ENCODE measurements around the gene CACNA1H. TPM values are rescaled to one million over a fixed set of nuclear protein-coding genes. Genes with fewer than 3 reads are reported as not detected.
"Not testable (repeated sequence)": the region's sequence is repeated elsewhere in the genome, so short reads cannot be mapped to it uniquely, and the experiment has no call there.

Gene CACNA1H
- total and polyA plus RNA-seq, 2 of the 8 experiments (the other 6 are each of a cell fraction or from before 2014, with no cell fraction given) = 14.0 to 28.7 TPM

- H2BK12ac ChIP-seq (ENCODE audit: low read depth, low read length); H3K18ac ChIP-seq (ENCODE audit: extremely low read depth, low read length); H3K4me2 ChIP-seq (ENCODE audit: insufficient read depth in 1 of 2, low read depth in 2 of 2, low read length in 2 of 2); H3K4ac ChIP-seq (replicated peaks; ENCODE audit: insufficient read length, low read depth, low read length); H2BK15ac ChIP-seq (ENCODE audit: low read length); H3K9ac ChIP-seq (replicated peaks in 1 of 4; ENCODE audit: extremely low read depth in 1 of 4, low read depth in 3 of 4, low read length in 3 of 4); H4K20me1 ChIP-seq (replicated peaks in 1 of 2; ENCODE audit: control insufficient read depth in 1 of 2, insufficient read depth in 2 of 2, low read length in 2 of 2); H3K36me3 ChIP-seq (ENCODE audit: control insufficient read depth in 2 of 4, insufficient read depth in 4 of 4, low read length in 3 of 4); H3K79me1 ChIP-seq (ENCODE audit: low read depth, low read length); H3K4me3 ChIP-seq (ENCODE audit: extremely low read depth in 1 of 4, insufficient read depth in 2 of 4, low read depth in 3 of 4, low read length in 4 of 4); H3K9me3 ChIP-seq (ENCODE audit: insufficient read depth in 2 of 2, low read depth in 1 of 2, low read length in 1 of 2); H2BK120ac ChIP-seq (replicated peaks; ENCODE audit: low read depth, low read length); H2BK5ac ChIP-seq (ENCODE audit: low read depth, low read length); CTCF ChIA-PET (ENCODE audit: partially characterized antibody); H4K5ac ChIP-seq (ENCODE audit: insufficient read length, low read depth, low read length); H2AK5ac ChIP-seq (ENCODE audit: low read depth, low read length); DNase-seq (ENCODE audit: low read depth in 1 of 2, low spot score in 2 of 2); H3K14ac ChIP-seq (ENCODE audit: insufficient read length); H3K27me3 ChIP-seq (replicated peaks in 1 of 4; ENCODE audit: control insufficient read depth in 3 of 4, extremely low read depth in 1 of 4, insufficient read depth in 3 of 4, low read length in 3 of 4); H3K4me1 ChIP-seq (replicated peaks in 1 of 4; ENCODE audit: control insufficient read depth in 3 of 4, insufficient read depth in 4 of 4, low read length in 3 of 4); H3K79me2 ChIP-seq (ENCODE audit: control insufficient read depth in 1 of 2, insufficient read depth in 2 of 2, low read length in 2 of 2); H4K91ac ChIP-seq (replicated peaks; ENCODE audit: insufficient read length, low read length); H4K8ac ChIP-seq (ENCODE audit: extremely low read depth, insufficient read depth, low read length); H2AFZ ChIP-seq (ENCODE audit: low read length); FAIRE-seq; H2BK20ac ChIP-seq (ENCODE audit: low read length); H3K27ac ChIP-seq (ENCODE audit: low read depth, low read length); H3K56ac ChIP-seq (replicated peaks; ENCODE audit: insufficient read length, low read depth, low read length); H3K23me2 ChIP-seq (ENCODE audit: low read depth, low read length); H3K23ac ChIP-seq (ENCODE audit: insufficient read length); POLR2A ChIA-PET (ENCODE audit: partially characterized antibody): not testable (repeated sequence)
- TF ChIP-seq POLR2AphosphoS5 (IDR thresholded peaks at IDR 0.05; ENCODE audit: low read depth, low read length) = peak; percentile 32; the same call in 1 of the 2 replicates
- WGBS, 2 experiments (ENCODE audit: extremely low coverage in 1 of 2, insufficient coverage in 1 of 2, insufficient read length in 1 of 2, insufficient replicate concordance in 2 of 2, low coverage in 1 of 2, low lambda C conversion rate in 2 of 2, missing lambda C conversion rate in 1 of 2) = 80% methylated on average over 21 of the region's 24 CpGs; no CpG with 5 or more reads in 1 of the 2 experiments
Observed at GRCh38 chr16:1225728-1226311, 72.9 kb downstream of the CACNA1H start.

- DNase-seq (ENCODE audit: low read depth in 1 of 2, low spot score in 2 of 2); H2BK20ac ChIP-seq (ENCODE audit: low read length); H2BK5ac ChIP-seq (ENCODE audit: low read depth, low read length); H2BK15ac ChIP-seq (ENCODE audit: low read length); H3K9me3 ChIP-seq (ENCODE audit: insufficient read depth in 2 of 2, low read depth in 1 of 2, low read length in 1 of 2); H4K91ac ChIP-seq (replicated peaks; ENCODE audit: insufficient read length, low read length); H2AFZ ChIP-seq (ENCODE audit: low read length); H3K79me2 ChIP-seq (ENCODE audit: control insufficient read depth in 1 of 2, insufficient read depth in 2 of 2, low read length in 2 of 2); H3K36me3 ChIP-seq (ENCODE audit: control insufficient read depth in 2 of 4, insufficient read depth in 4 of 4, low read length in 3 of 4); H3K27ac ChIP-seq (ENCODE audit: low read depth, low read length); H3K4me2 ChIP-seq (ENCODE audit: insufficient read depth in 1 of 2, low read depth in 2 of 2, low read length in 2 of 2); H2BK120ac ChIP-seq (replicated peaks; ENCODE audit: low read depth, low read length); H3K27me3 ChIP-seq (replicated peaks in 1 of 4; ENCODE audit: control insufficient read depth in 3 of 4, extremely low read depth in 1 of 4, insufficient read depth in 3 of 4, low read length in 3 of 4); H2BK12ac ChIP-seq (ENCODE audit: low read depth, low read length); H3K14ac ChIP-seq (ENCODE audit: insufficient read length); H4K5ac ChIP-seq (ENCODE audit: insufficient read length, low read depth, low read length); H4K20me1 ChIP-seq (replicated peaks in 1 of 2; ENCODE audit: control insufficient read depth in 1 of 2, insufficient read depth in 2 of 2, low read length in 2 of 2); POLR2A ChIA-PET (ENCODE audit: partially characterized antibody); H3K23me2 ChIP-seq (ENCODE audit: low read depth, low read length); H3K4me3 ChIP-seq (ENCODE audit: extremely low read depth in 1 of 4, insufficient read depth in 2 of 4, low read depth in 3 of 4, low read length in 4 of 4); H3K23ac ChIP-seq (ENCODE audit: insufficient read length); FAIRE-seq; CTCF ChIA-PET (ENCODE audit: partially characterized antibody); H4K8ac ChIP-seq (ENCODE audit: extremely low read depth, insufficient read depth, low read length); H3K4me1 ChIP-seq (replicated peaks in 1 of 4; ENCODE audit: control insufficient read depth in 3 of 4, insufficient read depth in 4 of 4, low read length in 3 of 4); H3K9ac ChIP-seq (replicated peaks in 1 of 4; ENCODE audit: extremely low read depth in 1 of 4, low read depth in 3 of 4, low read length in 3 of 4); H3K4ac ChIP-seq (replicated peaks; ENCODE audit: insufficient read length, low read depth, low read length); H3K56ac ChIP-seq (replicated peaks; ENCODE audit: insufficient read length, low read depth, low read length); H3K79me1 ChIP-seq (ENCODE audit: low read depth, low read length); H2AK5ac ChIP-seq (ENCODE audit: low read depth, low read length); H3K18ac ChIP-seq (ENCODE audit: extremely low read depth, low read length): not testable (repeated sequence)
- WGBS, 2 experiments (ENCODE audit: extremely low coverage in 1 of 2, insufficient coverage in 1 of 2, insufficient read length in 1 of 2, insufficient replicate concordance in 2 of 2, low coverage in 1 of 2, low lambda C conversion rate in 2 of 2, missing lambda C conversion rate in 1 of 2) = 72% methylated on average over 12 of the region's 14 CpGs; no CpG with 5 or more reads in 1 of the 2 experiments
Observed at GRCh38 chr16:1226692-1227091, 73.8 kb downstream of the CACNA1H start.
